ENCODE data around the gene MRPL23.

Gene MRPL23

DNA sequence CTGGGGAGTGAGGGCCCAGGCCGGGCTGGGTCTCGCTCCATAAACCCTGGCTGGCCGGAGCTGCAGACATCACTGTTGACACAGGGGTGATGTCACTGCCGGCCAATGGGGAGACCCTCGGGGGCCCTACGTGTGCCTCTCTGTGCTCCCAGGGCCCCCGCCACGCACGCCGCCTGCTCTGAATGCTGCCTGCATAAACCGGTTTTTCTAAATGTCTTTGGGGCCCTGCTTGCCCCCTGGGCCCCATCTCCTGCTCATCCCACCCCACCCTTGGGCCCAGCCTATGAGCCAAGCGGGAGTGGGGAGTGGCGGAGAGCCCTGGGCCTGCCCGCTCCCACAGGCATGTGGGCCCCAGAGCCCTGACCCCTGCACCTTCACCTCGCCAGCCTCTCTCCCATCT is 42.8 kb downstream of the MRPL23 start:
- DNase-seq = no peak

DNA sequence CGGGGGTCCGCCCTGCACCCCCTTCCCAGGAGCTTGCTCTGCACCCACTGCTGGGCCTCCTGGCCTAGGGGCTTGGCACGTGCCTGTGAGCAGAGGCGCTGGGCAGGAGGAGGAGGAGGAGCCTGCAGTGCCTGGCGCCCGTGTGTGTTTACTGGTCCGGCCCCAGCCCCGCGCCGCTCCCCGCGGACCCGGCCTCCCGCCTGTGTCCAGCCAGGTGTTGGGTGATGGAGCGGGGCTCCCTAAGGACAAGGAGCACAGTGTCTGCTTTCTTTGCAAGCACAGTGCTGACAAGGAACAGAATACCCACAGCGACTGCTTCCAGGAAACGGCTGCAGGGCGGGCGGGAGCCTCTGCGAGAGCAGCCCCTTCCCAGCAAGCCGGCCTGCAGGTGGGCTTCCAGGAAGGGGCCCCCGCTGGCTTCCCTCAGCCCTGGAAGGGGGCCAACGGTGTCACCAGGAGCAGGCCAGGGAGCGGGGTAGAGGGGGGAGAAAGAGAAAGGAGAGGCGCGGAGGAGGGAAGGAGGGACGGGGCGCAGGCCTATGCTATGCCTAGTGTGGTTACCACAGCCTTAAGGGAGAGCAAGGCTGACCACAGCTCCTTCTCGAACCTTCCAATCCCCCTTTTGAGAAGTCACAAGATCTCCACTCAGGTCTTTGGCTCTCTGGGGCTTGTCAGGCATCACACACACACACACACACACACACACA is 43.9 kb downstream of the MRPL23 start:
- DNase-seq = no peak

DNA sequence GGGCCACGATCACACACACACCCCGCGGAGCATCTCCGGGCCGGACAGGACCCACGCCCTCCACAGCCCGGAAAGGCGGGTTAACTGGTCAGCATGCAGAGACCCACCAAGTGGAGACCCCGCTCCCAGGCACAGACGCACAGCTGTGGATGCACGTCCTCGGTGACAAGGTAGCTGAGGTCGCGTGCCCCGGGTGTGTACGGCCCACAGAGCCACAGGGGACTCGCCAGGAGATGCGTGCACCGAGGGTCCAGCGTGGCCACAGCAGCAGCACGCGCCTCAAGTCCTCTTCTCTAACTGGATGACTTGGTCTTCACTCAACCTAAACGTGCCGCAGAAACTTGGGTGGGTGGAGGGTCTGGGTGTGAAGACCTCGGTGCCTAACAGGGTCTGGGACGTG is 45.0 kb downstream of the MRPL23 start:
- no peak for DNase-seq

- DNase-seq = no peak
Observed at GRCh38 chr11:1994121-1994520, 47.0 kb downstream of the MRPL23 start.

GRCh38 chr11:1997755-1998154 is 50.6 kb downstream of the MRPL23 start, which contains the start of gene H19:
Gene H19, minus strand, starts transcription at chr11:1997842.
- no peak for DNase-seq

DNA sequence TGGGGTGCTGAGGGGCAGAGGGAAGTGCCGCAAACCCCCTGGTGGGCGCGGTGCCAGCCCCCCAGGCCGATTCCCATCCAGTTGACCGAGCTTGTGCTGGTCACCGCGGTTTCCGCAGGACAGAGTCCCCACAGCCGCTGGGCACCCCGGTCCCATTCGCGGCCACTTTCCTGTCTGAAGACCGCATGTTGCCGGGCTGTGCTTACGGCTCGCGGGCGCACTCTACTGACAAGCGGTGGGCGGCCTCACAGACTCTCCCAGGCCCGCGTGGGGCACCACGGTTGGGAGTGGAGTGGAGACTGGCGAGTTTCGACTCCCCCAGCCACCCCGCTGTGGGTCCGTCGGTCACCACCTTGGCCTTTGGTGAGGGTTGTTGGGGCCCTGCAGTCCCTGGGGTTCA is 51.2 kb downstream of the MRPL23 start:
- no peak for DNase-seq

- no peak for DNase-seq
Observed at GRCh38 chr11:1998861-1999260, 51.7 kb downstream of the MRPL23 start.

- DNase-seq = no peak
Observed at GRCh38 chr11:2002042-2002776, 55.1 kb downstream of the MRPL23 start.

DNA sequence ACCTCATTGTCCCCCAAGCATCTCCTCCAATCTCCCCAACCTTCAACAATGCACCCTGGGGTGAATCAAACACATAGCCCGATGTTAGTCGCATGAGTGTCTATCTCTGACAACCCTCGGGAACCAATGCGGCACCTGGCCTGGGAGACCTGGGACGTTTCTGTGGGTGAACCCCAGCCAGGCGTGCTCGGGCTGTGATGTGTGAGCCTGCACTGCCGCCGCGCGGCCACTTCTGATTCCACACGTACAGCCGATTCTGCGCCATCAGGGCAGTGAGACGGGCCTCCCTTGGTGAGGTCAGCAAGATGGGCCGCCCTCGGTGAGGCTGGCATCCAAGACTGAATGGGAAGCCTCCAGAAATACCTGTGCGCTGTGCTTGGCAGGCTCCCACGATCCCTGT is 55.7 kb downstream of the MRPL23 start:
- DNase-seq = no peak

DNA sequence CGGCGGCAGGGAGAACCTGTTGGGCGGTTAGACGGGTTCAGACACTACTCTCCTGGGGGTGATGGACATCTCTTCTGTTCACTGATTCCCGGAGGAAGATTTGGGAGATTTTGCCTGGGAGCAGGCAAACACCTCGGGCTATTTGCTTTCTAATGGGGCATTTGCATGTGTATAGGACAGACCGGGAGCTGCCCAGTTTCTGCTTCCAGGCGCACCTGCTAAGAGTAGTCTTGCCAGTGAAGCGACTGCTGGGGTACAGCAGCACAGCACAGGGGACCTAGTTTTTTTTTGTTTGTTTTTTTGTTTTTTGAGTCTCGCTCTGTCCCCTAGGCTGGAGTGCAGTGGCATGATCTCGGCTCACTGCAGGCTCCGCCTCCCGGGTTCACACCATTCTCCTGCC is 57.3 kb downstream of the MRPL23 start:
- no peak for DNase-seq
